Fibroblast of skin of left biceps (primary cell): ENCODE measurements around the gene RTEL1.
"Not testable (repeated sequence)": the region's sequence is repeated elsewhere in the genome, so short reads cannot be mapped to it uniquely, and the experiment has no call there.

Experiments used
- DNase-seq, 2 experiments: peaks; one replicate each; pipeline ENCODE4 v3.0.0-alpha.2; 2013; ENCODE audit warnings: low read depth in 2 of 2

Gene RTEL1

DNA sequence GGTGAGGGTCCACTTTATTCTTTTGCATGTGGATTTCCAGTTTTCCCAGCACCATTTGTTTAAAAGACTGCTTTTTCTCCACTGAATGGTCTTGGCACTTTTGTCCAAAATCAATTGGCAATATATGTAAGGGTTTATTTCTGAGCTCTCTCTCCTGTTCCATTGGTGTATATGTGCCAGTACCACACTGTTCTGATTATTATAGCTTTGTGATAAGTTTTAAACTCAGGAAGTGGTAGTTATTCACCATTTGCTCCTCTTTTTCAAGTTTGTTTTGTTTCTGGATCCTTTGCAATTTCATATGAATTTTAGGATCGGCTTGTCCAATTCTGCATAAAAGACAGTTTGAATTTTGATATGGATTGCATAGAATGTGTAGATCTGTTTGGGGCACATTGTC lies 54.1 kb downstream of the RTEL1 start:
- DNase-seq: no peak

DNA sequence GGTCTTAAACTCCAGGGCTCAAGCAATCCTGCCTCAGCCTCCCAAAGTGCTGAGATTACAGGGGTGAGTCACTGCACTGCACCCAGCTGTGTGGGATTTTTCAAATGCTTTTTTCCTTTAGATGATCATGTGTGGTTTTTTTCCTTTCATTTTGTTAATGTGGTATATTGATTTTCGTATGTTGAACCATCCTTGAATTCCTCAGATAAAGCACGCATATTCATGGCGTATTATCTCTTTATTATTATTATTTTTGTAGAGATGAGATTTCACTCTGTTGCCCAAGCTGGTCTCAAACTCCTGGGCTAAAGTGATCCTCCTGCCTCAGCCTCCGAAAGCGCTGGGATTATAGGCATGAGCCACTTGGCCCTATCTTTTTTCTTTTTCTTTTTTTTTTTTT lies 56.7 kb downstream of the RTEL1 start:
- DNase-seq: no peak

DNA sequence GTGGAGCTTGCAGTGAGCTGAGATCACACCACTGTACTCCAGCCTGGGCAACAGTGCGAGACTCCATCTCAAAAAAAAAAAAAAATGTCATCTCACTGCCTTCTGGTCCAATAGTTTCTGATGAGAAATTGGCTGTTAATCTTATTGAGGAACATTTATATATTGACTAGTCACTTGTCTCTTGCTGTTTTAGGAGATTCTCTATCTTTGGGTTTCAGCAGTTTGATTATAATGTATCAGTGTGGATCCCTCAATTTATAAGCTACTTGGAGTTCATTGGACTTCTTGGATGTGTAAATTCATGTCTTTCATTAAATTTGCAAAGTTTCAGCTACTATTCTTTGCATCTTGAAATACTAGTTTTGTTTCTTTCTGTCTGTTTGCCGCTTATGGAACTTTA lies 60.9 kb downstream of the RTEL1 start:
- no peak for DNase-seq

DNA sequence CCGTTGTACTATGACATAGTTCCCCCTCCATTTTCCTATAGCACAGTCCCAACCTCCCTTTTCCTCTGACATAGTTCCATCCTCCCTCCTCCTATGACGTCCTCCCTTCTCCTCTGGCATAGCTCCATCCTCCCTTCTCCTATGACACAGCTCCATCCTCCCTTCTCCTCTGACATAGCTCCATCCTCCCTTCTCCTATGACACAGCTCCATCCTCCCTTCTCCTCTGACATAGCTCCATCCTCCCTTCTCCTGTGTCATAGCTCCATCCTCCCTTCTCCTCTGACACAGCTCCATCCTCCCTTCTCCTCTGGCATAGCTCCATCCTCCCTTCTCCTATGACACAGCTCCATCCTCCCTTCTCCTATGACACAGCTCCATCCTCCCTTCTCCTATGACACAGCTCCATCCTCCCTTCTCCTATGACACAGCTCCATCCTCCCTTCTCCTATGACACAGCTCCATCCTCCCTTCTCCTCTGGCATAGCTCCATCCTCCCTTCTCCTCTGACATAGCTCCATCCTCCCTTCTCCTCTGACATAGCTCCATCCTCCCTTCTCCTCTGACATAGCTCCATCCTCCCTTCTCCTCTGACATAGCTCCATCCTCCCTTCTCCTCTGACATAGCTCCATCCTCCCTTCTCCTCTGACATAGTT lies 65.0 kb downstream of the RTEL1 start:
- not testable (repeated sequence) for DNase-seq

DNA sequence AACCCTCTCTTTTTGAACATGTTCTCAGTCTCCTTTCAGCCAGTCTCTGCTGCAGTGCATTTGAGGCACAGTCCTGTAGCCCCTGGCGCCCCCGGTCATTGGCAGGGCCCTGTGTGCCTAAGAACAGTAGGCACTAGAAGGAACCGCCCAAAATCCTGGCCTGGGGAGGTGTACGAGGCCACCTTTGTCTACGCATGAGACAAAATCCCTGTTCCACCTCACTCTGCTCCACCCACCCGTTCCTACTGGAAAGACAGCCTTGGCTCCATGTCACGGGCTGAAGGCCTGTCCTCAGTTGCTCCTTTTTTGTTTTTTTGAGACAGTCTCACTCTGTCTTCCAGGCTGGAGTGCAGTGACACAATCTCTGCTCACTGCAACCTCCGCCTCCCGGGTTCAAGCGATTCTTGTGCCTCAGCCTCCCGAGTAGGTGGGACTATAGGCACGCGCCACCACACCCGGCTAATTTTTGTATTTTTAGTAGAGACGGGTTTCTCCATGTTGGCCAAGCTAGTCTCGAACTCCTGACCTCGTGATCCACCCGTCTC lies 72.1 kb downstream of the RTEL1 start:
- DNase-seq: not testable (repeated sequence)

DNA sequence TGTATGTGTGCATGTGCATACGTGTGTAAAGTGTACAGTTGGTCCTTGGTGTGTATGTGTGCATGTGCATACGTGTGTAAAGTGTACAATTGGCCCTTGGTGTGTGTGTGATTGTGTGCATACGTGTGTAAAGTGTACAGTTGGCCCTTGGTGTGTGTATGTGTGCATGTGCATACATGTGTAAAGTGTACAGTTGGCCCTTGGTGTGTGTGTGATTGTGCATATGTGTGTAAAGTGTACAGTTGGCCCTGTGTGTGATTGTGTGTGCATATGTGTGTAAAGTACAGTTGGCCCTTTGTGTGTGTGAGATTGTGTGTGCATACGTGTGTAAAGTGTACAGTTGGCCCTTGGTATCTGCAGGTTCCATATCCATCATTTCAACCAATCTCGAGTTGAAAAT lies 73.3 kb downstream of the RTEL1 start:
- DNase-seq: no peak

DNA sequence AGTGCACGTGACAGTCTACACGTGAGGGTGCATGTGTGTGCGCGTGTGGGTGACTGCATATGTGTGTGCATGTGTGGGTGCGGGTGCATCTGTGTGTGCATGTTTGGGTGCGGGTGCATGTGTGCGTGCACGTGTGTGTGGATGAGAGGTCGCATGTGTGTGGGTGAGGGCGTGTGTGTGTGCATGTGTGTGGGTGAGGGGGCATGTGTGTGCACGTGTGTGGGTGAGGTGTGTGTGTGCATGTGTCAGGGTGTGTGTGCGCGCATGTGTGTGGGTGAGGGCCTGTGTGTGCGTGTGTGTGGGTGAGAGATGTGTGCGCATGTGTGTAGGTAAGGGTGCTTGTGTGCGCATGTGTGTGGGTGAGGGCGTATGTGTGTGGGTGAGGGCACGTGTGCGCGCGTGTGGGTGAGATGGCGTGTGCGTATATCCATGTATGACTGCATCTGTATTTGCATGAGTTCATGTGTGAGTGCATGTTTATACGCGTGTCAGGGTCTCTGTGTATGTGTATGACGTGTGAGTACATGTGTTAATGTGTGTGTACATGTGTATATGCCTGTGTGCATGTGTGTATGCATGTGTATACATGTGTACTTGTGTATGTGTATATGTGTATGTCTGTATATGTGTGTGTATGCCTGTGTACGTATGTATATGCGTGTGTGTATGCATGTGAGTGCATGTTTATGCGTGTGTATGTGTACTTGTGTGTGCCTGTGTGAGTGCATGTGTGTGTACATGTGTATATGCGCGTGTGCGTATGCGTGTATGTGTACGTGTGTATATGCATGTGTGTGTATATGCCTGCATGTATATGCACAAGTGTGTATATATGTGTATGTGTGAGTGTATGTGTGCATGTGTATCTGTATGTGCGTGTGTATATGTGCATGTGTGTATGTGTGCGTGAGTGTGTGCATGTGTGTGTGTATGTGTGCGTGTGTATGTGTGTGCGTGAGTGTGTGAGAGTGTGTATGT lies 74.3 kb downstream of the RTEL1 start:
- DNase-seq: no peak

DNA sequence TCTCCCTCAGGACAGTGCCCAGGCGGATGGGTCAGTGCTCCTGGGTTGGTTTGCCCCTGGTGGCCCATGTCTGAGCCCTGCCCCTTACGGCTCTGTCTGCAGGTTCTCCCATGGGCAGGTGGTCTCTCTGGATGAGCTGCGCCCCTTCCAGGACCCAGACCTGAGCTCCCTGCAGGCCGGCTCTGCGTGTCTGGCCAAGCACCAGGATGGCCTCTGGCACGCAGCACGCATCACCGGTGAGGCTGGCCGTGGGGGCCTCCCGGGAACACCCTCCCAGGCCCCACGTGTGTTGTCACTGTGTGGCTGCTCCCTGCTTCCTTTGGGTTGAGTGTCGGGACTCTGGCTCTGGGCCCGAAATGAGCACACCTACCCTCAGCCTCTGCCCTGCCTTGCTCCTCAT lies 75.0 kb downstream of the RTEL1 start:
- no peak for DNase-seq

DNA sequence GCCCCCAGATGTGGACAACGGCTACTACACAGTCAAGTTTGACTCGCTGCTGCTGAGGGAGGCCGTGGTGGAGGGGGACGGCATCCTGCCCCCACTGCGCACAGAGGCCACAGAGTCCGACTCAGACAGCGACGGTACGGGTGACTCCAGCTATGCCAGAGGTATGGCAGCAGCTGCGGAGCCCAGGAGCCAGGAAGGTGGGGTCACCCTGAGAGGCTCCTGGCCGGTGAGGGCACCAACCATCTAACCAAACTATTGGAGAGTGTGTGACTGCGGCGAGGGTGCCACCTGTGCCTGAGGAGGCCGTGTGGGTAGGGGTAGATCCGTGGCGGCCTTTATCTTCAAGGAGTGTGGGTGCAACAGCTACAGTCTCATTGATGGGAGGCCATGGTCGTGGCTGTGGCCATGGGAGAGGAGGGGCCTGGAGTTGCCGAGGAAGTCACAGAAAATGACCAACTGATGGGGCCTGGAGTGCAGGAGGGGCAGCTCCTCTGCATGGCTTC lies 75.5 kb downstream of the RTEL1 start:
- DNase-seq: no peak

DNA sequence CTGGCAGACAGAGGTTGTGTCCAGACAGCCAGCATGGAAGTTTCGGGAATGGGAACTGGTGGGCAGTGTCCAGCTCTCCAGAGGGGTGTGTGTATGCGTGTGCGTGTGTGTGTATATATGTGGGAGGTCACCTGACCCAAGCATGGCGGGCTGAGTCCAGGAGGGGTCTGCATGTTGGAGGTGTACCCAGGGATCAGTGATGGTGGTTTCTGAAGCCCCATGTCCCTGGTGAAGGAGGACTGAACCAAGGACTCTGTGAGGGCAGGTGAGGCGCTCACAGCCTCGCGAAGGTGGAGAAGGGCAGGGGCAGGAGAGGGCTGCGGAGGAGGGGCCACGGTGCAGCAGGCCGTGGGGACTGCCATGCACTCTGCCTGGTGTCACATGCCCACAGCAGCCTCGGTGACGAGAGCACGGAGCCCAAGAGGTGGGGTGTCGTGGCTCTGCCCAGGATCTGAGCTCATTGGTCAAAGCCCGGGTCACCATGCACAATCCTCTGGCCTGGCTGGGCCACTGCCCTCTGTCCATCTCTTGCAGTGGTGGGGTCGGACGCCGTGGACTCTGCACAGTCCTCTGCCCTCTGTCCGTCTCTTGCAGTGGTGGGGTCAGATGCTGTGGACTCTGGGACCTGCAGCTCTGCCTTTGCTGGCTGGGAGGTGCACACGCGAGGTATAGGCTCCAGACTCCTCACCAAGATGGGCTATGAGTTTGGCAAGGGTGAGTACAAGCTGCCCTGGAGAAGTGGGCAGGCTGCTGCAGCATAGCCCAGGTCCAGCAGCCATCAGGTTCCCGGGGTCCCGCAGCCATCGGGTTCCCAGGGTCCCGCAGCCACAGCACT lies 76.2 kb downstream of the RTEL1 start:
- DNase-seq: no peak

DNA sequence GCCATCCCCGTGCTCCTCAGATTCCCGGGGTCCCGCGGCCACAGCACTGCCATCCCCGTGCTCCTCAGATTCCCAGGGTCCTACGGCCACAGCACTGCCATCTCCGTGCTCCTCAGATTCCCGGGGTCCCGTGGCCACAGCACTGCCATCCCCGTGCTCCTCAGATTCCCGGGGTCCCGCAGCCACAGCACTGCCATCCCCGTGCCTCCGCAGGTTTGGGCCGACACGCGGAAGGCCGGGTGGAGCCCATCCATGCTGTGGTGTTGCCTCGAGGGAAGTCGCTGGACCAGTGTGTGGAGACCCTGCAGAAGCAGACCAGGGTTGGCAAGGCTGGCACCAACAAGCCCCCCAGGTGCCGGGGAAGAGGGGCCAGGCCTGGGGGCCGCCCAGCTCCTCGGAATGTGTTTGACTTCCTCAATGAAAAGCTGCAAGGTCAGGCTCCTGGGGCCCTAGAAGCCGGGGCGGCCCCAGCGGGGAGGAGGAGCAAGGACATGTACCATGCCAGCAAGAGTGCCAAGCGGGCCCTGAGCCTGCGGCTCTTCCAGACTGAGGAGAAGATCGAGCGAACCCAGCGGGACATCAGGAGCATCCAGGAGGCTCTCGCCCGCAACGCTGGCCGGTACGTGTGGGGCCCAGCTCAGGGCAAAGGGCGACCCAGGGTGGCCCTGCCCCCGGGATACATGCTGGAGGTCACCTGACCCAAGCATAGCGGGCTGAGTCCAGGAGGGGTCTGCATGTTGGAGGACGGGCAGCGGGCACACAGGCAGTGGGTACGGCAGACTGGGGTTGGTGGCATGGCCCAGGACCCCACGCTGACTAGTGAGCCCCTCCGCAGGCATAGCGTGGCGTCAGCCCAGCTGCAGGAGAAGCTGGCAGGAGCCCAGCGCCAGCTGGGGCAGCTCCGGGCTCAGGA lies 77.1 kb downstream of the RTEL1 start:
- DNase-seq: no peak

DNA sequence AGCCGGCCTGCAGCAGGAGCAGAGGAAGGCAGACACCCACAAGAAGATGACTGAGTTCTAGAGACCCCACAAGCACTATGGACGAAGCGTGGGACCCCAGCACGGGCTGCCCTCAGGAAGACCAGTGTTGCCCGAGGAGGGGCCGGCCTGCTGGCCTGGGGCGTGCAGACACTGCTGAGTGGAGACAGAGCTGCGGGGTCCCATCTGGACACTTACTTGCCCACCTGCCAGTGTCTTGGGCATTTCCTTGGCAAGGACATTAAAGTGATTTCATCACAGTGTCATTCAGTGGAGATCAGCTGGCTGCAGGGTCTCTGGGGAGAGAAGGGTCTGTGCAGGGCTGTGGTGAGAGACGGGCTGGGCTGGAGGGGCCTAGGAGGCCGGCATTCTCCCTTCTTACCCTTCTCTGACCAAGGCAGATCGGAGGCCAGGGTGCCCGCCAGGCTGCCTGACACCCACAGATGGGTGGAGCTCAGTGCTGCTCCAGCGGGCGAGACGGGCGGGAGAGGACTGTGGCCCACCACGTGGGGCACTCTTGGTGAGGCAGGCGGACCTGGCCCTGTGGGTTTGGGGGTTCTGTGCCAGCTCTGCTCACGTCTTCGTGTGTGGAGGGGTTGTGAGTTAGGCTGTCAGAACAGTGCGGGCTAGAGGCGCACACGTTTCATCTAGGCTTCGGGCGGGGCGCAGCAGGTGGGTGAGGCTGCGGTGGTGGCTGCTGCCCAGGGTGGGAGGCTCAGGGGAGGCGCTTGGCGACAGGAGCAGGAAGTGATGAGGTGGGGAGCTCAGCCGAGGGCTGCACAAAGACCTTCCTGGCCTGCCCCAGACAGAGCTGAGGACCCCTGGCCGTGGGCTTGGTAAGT lies 78.0 kb downstream of the RTEL1 start, which contains the start of gene LIME1:
TSS of gene LIME1 (plus strand) at position 806 of the 860 bp plus-strand sequence. CDS start 886 bp downstream, outside the sequence.
- no peak for DNase-seq

DNA sequence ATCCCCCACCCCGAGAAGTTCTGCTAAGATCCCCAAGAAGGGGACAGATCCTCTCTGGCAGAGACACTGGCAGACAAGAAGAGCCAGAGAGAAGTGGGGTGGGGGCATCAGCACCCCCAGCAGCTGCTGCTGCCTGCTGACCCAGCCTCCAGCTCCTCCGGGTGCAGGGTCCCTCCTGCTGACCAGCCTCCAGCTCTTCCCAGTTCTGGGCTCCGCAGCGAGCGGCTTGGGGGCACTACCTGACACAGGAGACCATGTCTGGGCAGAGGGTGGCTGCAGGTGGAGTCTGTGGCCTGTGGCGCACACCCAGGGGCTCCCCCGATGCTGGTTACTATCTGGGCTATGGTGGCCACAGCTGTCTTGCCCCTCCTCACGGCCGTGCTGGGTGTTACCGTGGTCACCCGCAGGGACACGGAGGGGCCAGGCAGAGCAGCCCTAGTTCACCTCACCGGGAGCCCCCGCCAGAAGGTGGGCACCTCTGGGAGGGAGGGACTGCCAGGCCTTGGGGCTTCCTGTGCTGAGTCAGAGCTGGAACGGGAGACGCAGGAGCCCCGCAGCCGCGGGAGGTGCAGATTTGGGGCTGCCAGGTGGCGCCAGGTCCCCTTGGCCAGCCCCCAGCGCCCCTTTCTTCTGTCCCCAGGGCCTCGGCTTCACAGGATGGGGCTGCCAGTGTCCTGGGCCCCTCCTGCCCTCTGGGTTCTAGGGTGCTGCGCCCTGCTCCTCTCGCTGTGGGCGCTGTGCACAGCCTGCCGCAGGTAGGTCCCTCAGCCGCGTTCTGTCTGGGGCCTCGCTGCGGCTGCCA lies 79.0 kb downstream of the RTEL1 start:
- no peak for DNase-seq

DNA sequence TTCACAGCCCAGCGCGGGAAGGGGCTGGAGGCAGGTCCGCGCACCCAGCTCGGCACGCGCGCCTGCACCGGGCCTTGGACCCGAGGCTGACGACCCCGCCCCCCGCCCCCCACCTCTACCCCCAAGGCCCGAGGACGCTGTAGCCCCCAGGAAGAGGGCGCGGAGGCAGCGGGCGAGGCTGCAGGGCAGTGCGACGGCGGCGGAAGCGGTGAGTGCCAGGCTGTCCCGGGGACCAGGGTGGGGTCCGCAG lies 79.5 kb downstream of the RTEL1 start:
- DNase-seq: no peak

DNA sequence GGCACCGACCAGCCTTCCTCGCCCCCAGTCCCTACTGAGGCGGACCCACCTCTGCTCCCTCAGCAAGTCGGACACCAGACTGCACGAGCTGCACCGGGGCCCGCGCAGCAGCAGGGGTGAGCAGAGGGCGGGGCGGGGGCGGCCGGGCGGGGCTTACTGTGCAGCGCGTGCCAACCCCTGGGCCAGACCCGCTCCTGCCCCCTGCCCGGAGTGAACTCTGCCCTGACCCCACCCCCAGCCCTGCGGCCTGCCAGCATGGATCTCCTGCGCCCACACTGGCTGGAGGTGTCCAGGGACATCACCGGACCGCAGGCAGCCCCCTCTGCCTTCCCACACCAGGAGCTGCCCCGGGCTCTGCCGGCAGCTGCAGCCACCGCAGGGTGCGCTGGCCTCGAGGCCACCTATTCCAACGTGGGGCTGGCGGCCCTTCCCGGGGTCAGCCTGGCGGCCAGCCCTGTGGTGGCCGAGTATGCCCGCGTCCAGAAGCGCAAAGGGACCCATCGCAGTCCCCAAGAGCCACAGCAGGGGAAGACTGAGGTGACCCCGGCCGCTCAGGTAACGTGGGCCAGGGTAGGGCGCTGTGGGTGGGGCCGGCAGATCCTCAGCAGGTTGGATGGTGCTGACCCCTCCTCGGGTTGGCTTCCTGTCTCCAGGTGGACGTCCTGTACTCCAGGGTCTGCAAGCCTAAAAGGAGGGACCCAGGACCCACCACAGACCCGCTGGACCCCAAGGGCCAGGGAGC lies 80.0 kb downstream of the RTEL1 start:
- no peak for DNase-seq

DNA sequence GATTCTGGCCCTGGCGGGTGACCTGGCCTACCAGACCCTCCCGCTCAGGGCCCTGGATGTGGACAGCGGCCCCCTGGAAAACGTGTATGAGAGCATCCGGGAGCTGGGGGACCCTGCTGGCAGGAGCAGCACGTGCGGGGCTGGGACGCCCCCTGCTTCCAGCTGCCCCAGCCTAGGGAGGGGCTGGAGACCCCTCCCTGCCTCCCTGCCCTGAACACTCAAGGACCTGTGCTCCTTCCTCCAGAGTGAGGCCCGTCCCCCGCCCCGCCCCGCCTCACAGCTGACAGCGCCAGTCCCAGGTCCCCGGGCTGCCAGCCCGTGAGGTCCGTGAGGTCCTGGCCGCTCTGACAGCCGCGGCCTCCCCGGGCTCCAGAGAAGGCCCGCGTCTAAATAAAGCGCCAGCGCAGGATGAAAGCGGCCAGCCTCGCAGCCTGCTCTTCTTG lies 80.6 kb downstream of the RTEL1 start:
- DNase-seq: no peak

DNA sequence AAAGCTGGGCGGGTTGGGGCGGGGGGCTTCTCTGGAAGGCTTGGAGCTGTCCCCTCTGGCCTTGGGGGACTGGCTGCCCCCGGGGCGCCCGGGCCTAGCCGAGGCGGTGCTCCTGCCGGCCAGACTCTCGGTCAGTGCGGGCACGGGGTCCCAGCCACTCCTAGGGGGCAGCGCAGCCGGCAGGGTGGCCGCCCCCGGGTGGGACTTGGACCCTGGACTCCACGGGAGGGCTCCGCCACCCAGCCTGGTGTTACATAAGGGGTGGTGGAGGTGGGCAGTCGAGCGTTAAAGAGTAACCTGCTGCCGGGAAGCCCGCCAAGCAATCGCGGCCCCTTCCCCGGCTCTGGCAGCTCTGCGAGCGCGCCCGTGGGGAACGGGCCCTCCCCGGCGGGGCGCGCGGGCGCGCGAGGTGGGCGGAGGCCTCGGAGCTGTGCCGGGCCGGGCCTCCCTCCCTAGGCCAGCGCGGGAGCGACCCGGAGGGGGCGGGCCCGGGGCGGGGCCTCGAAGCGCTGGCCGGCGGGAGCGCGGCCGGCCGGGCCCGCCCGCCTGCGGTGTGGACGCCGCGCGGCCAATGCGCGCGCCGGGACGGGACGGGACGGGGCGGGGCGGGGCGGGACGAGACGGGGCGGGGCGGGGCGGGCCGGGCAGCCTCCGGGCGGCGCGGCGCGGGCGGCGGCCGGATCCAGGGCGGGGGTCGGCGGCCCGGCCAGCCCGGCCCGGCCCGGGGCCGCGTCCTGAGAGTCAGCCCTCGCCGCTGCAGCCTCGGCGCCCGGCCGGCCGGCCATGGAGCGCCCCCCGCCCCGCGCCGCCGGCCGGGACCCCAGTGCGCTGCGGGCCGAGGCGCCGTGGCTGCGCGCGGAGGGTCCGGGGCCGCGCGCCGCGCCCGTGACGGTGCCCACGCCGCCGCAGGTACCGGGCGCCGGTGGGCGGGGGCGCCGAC lies 81.3 kb downstream of the RTEL1 start, which contains the start of gene SLC2A4RG:
TSS of gene SLC2A4RG (plus strand) at position 647 of the 940 bp plus-strand sequence. CDS start at position 784, 137 bp downstream.
- DNase-seq: peak; percentile 34 to 44
